ENCODE results near the gene ACSF3. TPM values are rescaled to one million over a fixed set of nuclear protein-coding genes. Genes with fewer than 3 reads are reported as not detected.

The ACSF3 gene
- total and polyA plus RNA-seq, 2 donors (not counting 1 experiment from before 2014, with no cell fraction given): 45.2 to 113 TPM

GRCh38 chr16:89076159-89076558 lies 17.5 kb upstream of the ACSF3 start:
- Mint-ChIP-seq H3K4me3 (no peak overlapping the region), H3K27ac (peak overlapping the region; percentile 53), H3K4me1 (no peaks in the 10 kb centered on the region), H3K27me3 (no peaks in the 10 kb centered on the region), H3K9me3 (ENCODE audit: insufficient read depth) (no peaks in the 10 kb centered on the region)
- Histone ChIP-seq H3K79me2 (ENCODE audit: control insufficient read depth, insufficient read depth, low read length) (no peaks in the 10 kb centered on the region), H3K9me3 (ENCODE audit: control extremely low read depth in 1 of 3, control insufficient read depth in 2 of 3, insufficient read depth in 1 of 3, low read length in 2 of 3) (peaks cover 0 to 20% (median 0%) of the 10 kb centered on the region in 3 donors), H2AFZ (ENCODE audit: insufficient read depth, low read depth, low read length, poor library complexity, severe bottlenecking) (no peak overlapping the region), H3K27me3 (replicated peaks in 1 of 4; ENCODE audit: control extremely low read depth in 1 of 4, control insufficient read depth in 3 of 4, insufficient read depth in 4 of 4, low read length in 3 of 4) (no peaks in the 10 kb centered on the region), H3K4me2 (replicated peaks; ENCODE audit: low read depth, low read length, poor library complexity, severe bottlenecking) (no peak overlapping the region), H3K4me3 (ENCODE audit: control extremely low read depth in 1 of 5, extremely low read depth in 1 of 5, insufficient read depth in 1 of 5, low read depth in 2 of 5, low read length in 4 of 5) (no peak overlapping the region), H3K27ac (ENCODE audit: low read length in 2 of 2) (no peak overlapping the region), H3K4me1 (ENCODE audit: control insufficient read depth in 2 of 2, insufficient read depth in 2 of 2, low read length in 2 of 2) (no peaks in the 10 kb centered on the region), H3K36me3 (replicated peaks in 1 of 2; ENCODE audit: control extremely low read depth in 1 of 2, control insufficient read depth in 1 of 2, extremely low read depth in 1 of 2, insufficient read depth in 2 of 2, low read length in 1 of 2) (no peaks in the 10 kb centered on the region), H3K9ac (ENCODE audit: low read length) (no peak overlapping the region), H4K20me1 (ENCODE audit: control insufficient read depth, insufficient read depth, low read length, poor library complexity, severe bottlenecking) (no peaks in the 10 kb centered on the region)
- DNase-seq (no peak), ATAC-seq (ENCODE audit: low read depth) (no peak)
- TF ChIP-seq EZH2 (IDR thresholded peaks at IDR 0.05; ENCODE audit: borderline replicate concordance, insufficient read depth, low read depth, low read length, poor library complexity, severe bottlenecking) (no peak), CTCF (IDR thresholded peaks at IDR 0.05) (no peak)
- 96% methylated on average over 14 of the region's 14 CpGs for WGBS (ENCODE audit: insufficient coverage)
- POLR2A ChIA-PET: no interaction called here
- intact Hi-C loops (cut with micrococcal nuclease): no loop called here
- CTCF ChIA-PET: no interaction called here

- ATAC-seq (ENCODE audit: low read depth) (no peak), DNase-seq (no peak)
- Histone ChIP-seq H3K9me3 (ENCODE audit: control extremely low read depth in 1 of 3, control insufficient read depth in 2 of 3, insufficient read depth in 1 of 3, low read length in 2 of 3) (peaks cover 0 to 20% (median 0%) of the 10 kb centered on the region in 3 donors), H3K4me2 (replicated peaks; ENCODE audit: low read depth, low read length, poor library complexity, severe bottlenecking) (no peak overlapping the region), H3K4me3 (ENCODE audit: control extremely low read depth in 1 of 5, extremely low read depth in 1 of 5, insufficient read depth in 1 of 5, low read depth in 2 of 5, low read length in 4 of 5) (no peak overlapping the region), H3K79me2 (ENCODE audit: control insufficient read depth, insufficient read depth, low read length) (no peaks in the 10 kb centered on the region), H2AFZ (ENCODE audit: insufficient read depth, low read depth, low read length, poor library complexity, severe bottlenecking) (no peak overlapping the region), H4K20me1 (ENCODE audit: control insufficient read depth, insufficient read depth, low read length, poor library complexity, severe bottlenecking) (no peaks in the 10 kb centered on the region), H3K27me3 (replicated peaks in 1 of 4; ENCODE audit: control extremely low read depth in 1 of 4, control insufficient read depth in 3 of 4, insufficient read depth in 4 of 4, low read length in 3 of 4) (no peaks in the 10 kb centered on the region), H3K4me1 (ENCODE audit: control insufficient read depth in 2 of 2, insufficient read depth in 2 of 2, low read length in 2 of 2) (no peaks in the 10 kb centered on the region), H3K36me3 (replicated peaks in 1 of 2; ENCODE audit: control extremely low read depth in 1 of 2, control insufficient read depth in 1 of 2, extremely low read depth in 1 of 2, insufficient read depth in 2 of 2, low read length in 1 of 2) (no peaks in the 10 kb centered on the region), H3K27ac (ENCODE audit: low read length in 2 of 2) (no peak overlapping the region), H3K9ac (ENCODE audit: low read length) (no peak overlapping the region)
- no peak for TF ChIP-seq CTCF (IDR thresholded peaks at IDR 0.05)
- TF ChIP-seq EZH2 (IDR thresholded peaks at IDR 0.05; ENCODE audit: borderline replicate concordance, insufficient read depth, low read depth, low read length, poor library complexity, severe bottlenecking): no peak
- H3K27me3 Mint-ChIP-seq: no peaks in the 10 kb centered on the region
- H3K4me3 Mint-ChIP-seq: no peak overlapping the region
- H3K27ac Mint-ChIP-seq: no peak overlapping the region
- ChIA-PET CTCF (no interaction called here), POLR2A (no interaction called here)
- 95% methylated on average over 15 of the region's 16 CpGs for WGBS (ENCODE audit: insufficient coverage)
- no peaks in the 10 kb centered on the region for H3K9me3 Mint-ChIP-seq (ENCODE audit: insufficient read depth)
- intact Hi-C loops (cut with micrococcal nuclease): no loop called here
- H3K4me1 Mint-ChIP-seq: no peaks in the 10 kb centered on the region
Measured at GRCh38 chr16:89077076-89077475, 16.6 kb upstream of the ACSF3 start.

Data from B cell (primary cell).